AG08396 (cell line): Measurements from ENCODE around the gene PPT1.
A peak's percentile ranks its signal among the peaks of the same experiment; 100 is the strongest.
"Not testable (repeated sequence)": the region's sequence is repeated elsewhere in the genome, so short reads cannot be mapped to it uniquely, and the experiment has no call there.

Experiments used
- DNase-seq: peaks from one replicate; pipeline ENCODE4 v3.0.0; 2012; ENCODE audit warnings: low spot score, mixed read lengths

The PPT1 gene

GRCh38 chr1:40057310-40058030, 39.6 kb downstream of the PPT1 start:
- DNase-seq: no peak

GRCh38 chr1:40056519-40057309, 40.3 kb downstream of the PPT1 start:
- DNase-seq: no peak

- no peak for DNase-seq
These were observed 43.7 kb downstream of the PPT1 start for GRCh38 chr1:40053138-40053887.

GRCh38 chr1:40050863-40051262, 46.2 kb downstream of the PPT1 start:
- DNase-seq: no peak

GRCh38 chr1:40049725-40050124, 47.3 kb downstream of the PPT1 start:
- DNase-seq: no peak

GRCh38 chr1:40047769-40048168, 49.3 kb downstream of the PPT1 start:
- DNase-seq: no peak

- DNase-seq: no peak
These were observed 49.8 kb downstream of the PPT1 start for GRCh38 chr1:40047276-40047675.

GRCh38 chr1:40045766-40046165, 51.3 kb downstream of the PPT1 start:
- no peak for DNase-seq

GRCh38 chr1:40045182-40045581, 51.9 kb downstream of the PPT1 start:
- no peak for DNase-seq

- DNase-seq: no peak
These were observed 52.9 kb downstream of the PPT1 start for GRCh38 chr1:40044110-40044509.

- no peak for DNase-seq
These were observed 54.7 kb downstream of the PPT1 start for GRCh38 chr1:40042341-40042740.

GRCh38 chr1:40041466-40041838, 55.6 kb downstream of the PPT1 start:
- DNase-seq: no peak

- DNase-seq: peak; percentile 99
These were observed 56.3 kb downstream of the PPT1 start, which contains the start of gene CAP1 for GRCh38 chr1:40040511-40041465. Gene CAP1 (plus strand): TSS chr1:40040729. CDS start chr1:40059347, 18,618 bp downstream.

GRCh38 chr1:40039757-40040510, 57.1 kb downstream of the PPT1 start:
- peak; percentile 85 for DNase-seq

- DNase-seq: no peak
These were observed 57.8 kb downstream of the PPT1 start for GRCh38 chr1:40039245-40039756.

GRCh38 chr1:40038697-40039096, 58.4 kb downstream of the PPT1 start:
- no peak for DNase-seq

GRCh38 chr1:40037254-40037653, 59.8 kb downstream of the PPT1 start:
- DNase-seq: not testable (repeated sequence)

GRCh38 chr1:40036574-40036973, 60.5 kb downstream of the PPT1 start:
- peak; percentile 54 for DNase-seq

GRCh38 chr1:40034869-40035268, 62.2 kb downstream of the PPT1 start:
- no peak for DNase-seq

- peak; percentile 53 for DNase-seq
These were observed 64.7 kb downstream of the PPT1 start for GRCh38 chr1:40032240-40032891.
